Right cardiac atrium (tissue), 5 donors: Measurements from ENCODE around the gene GHR. TPM values are rescaled to one million over a fixed set of nuclear protein-coding genes. Genes with fewer than 3 reads are reported as not detected.

Source experiments
- ATAC-seq, 2 donors: fragments of 200-7000 bp; cut with Tn5 transposase; one replicate each; pipeline versions ENCODE4 v1.8.0 to v1.9.1; 2020; ENCODE audit warnings: moderate library complexity in 2 of 2, mild to moderate bottlenecking in 1 of 2
- DNase-seq, 3 donors: peaks; one replicate each; pipeline ENCODE4 v3.0.0-alpha.2; 2020
- H3K27ac ChIP-seq: one replicate; pipeline ENCODE4 v1.5.1; 2013; ENCODE audit warnings: mild to moderate bottlenecking, low read length, control low read depth, moderate library complexity
- H3K27me3 ChIP-seq: one replicate; pipeline ENCODE4 v1.6.1; 2013; ENCODE audit not compliant: control insufficient read depth, insufficient read depth
- H3K4me1 ChIP-seq: one replicate; pipeline ENCODE4 v1.6.1; 2013; ENCODE audit warnings: low read length; ENCODE audit not compliant: control insufficient read depth, insufficient read depth
- H3K4me3 ChIP-seq: one replicate; pipeline ENCODE4 v1.5.1; 2013; ENCODE audit warnings: low read length, control low read depth
- H3K9me3 ChIP-seq: one replicate; pipeline ENCODE4 v1.6.1; 2013; ENCODE audit warnings: low read length; ENCODE audit not compliant: control insufficient read depth
- WGBS: extraction: QIAGEN DNeasy Blood & Tissue Kit; methylation state at CpG from one replicate; pipeline ENCODE4 v1.1.7; 2013; 5-methylcytosine and 5-hydroxymethylcytosine counted together
- intact Hi-C, 4 donors: fragments of 100-400 bp; cut with DNase I; formaldehyde crosslinking; loops; one replicate each; pipeline versions ENCODE4 v1.11.0 to v1.14.0; 2022 to 2023
- polyA plus RNA-seq: library from polyadenylated mRNA; stranded (reverse); fragments of 200-250 nt; gene quantifications from one replicate; pipeline ENCODE4 v1.2.3, GENCODE V29; 2013
- total RNA-seq, 4 donors: library from RNA; stranded (reverse); fragmentation: NEBNext Ultra II Directional; extraction: Animal tissue kit (Norgen Biotek cat#: 25700); gene quantifications; one replicate each; pipeline ENCODE4 v1.2.1, GENCODE V29; 2021
- donor health status: healthy with polysubstance abuse.
- donor health status: DM: no; HTN: yes; CAD: no.
- donor health status: DM: no; HTN: no; CAD: no.
- donor health status: DM: no; HTN: yes; CAD: no; lungs with severe emphysema.
- donor health status: DM: yes; HTN: yes; CAD: no.

GHR gene
- total and polyA plus RNA-seq, 5 donors: 8.1 to 21.8 (median 15.3) TPM

DNA sequence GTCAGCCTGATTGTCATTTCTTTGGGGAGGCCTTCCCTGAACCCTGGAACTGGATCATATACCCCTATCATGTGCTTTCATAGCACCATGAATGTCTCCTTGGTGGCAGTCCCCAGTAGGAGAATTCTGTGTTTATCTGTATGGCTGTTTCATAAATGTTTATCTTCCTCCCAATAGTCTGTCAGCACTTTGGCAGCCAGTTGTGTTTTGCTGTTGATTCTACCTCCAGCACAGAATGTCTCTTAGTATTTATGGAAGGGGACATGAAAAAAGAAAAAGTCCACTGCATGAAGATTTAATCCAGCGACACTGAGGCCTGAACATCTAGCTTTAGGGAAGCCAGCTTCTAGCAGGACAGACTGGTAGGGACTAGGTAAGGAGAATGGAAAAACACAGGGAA lies 38.3 kb downstream of the GHR start:
- Histone ChIP-seq H3K9me3 (no peaks in the 10 kb centered on the region), H3K27ac (no peak overlapping the region), H3K27me3 (no peaks in the 10 kb centered on the region), H3K4me3 (no peak overlapping the region), H3K4me1 (peaks cover 5% of the 10 kb centered on the region)
- intact Hi-C loops: no loop called here
- 57% methylated on average over 1 of the region's 1 CpG for WGBS
- ATAC-seq: peak in 1 of 2 donors; percentile 62
- no peak for DNase-seq

DNA sequence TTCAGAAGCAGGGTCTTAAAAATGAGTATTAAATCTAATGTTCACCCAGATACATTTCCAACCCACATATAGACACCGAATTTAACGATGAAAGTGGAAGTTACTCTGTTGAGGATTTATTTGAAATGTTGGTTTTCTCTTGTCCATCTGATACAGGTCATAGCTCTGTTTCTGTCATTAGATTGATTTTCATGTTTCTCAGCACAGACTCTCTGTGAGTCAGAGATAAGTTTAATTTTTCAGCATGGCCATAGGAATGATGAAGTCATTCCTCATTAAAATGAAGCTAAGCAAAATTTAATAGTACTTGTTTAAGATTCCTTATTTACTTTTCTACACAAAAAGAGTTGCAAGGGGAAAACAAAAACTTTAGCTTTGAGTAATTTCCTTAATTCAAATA lies 38.8 kb downstream of the GHR start:
- ATAC-seq (no peak), DNase-seq (no peak)
- peak overlapping the region; percentile 50 for H3K27ac ChIP-seq
- WGBS: 91% methylated on average over 2 of the region's 2 CpGs
- no peak overlapping the region for H3K4me3 ChIP-seq
- H3K27me3 ChIP-seq: no peaks in the 10 kb centered on the region
- H3K9me3 ChIP-seq: no peaks in the 10 kb centered on the region
- intact Hi-C loops: no loop called here
- peaks cover 5% of the 10 kb centered on the region for H3K4me1 ChIP-seq

DNA sequence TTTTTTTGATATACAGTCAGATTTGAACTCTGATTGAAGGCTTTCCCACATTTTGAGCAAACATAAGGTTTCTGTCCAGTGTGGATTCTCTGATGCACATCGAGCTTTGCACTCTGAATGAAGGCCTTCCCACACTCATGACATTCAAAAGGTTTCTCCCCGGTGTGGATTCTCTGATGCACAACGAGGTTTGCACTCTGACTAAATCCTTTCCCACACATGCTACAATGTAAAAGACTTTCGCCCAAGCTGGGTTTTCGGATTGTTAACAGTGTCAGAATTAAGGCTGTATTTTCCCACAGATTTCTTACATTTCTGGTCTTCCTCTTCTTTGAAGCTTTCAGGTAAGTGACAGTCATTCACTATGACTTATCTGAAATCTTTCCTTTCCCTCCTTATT lies 44.3 kb downstream of the GHR start:
- 90% methylated on average over 5 of the region's 5 CpGs for WGBS
- intact Hi-C loops: no loop called here
- Histone ChIP-seq H3K27ac (no peak overlapping the region), H3K4me1 (no peaks in the 10 kb centered on the region), H3K4me3 (no peak overlapping the region), H3K9me3 (peaks cover under 1% of the 10 kb centered on the region), H3K27me3 (no peaks in the 10 kb centered on the region)
- DNase-seq: no peak
- no peak for ATAC-seq

DNA sequence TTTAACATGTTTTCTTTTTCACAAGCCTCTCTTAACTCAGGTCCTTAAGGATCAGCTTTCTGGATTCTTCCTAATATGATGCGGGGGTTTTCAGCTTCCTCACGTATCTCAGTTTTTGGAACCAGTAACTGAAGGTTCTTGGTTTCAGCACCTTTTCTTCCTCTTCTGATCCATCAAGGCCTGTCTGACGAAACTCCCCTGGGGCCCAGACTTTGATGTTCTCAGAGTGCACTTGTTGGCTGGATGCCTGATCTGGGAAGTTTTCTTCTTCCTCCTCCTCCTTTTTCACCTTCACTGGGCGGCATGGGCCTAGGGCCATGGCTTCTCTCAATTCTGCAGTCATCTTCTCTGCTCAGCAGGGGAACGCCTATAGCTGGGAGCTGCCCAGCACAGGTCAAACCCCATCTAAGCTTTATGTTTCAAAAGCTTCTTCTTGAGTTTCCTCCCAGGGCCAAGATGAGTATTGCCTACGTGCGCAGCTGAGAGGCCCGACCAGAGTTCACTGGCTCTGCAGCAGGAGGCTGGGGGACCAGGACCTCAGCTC lies 44.8 kb downstream of the GHR start:
- no peaks in the 10 kb centered on the region for H3K27me3 ChIP-seq
- WGBS: 93% methylated on average over 8 of the region's 8 CpGs
- peaks cover 2% of the 10 kb centered on the region for H3K9me3 ChIP-seq
- H3K4me3 ChIP-seq: no peak overlapping the region
- ATAC-seq (no peak), DNase-seq (no peak)
- intact Hi-C loops: no loop called here
- H3K4me1 ChIP-seq: no peaks in the 10 kb centered on the region
- no peak overlapping the region for H3K27ac ChIP-seq

DNA sequence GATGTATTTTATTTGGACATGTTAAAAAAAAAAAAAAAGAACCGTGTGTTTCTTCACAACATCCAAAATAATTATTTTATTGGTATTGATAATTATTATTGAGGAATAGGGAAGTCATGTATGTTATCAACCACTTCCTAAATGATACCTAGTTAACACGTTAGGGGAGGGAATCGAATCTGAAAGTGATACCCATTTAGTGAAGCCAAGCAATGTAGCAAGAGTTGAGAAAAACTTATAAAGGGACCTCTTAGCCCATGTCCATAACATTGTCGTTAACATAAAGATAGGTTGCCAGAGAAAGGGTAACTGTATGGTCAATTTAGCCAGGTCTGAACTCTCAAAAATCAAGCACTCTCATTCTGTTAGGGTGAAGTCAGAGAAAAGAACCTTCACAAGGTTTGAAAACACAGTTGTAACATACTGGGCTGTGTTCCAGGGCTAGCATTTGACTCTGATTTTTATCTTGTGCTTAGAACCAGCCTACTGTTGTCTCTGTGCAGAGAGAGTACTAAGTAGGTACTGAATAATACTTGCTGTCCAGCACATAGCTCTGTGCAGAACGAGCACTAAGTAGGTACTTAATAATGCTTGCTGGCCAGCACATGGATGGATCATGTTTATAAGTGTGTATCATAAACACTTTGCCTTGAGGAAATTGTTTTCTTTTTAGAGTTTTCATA lies 60.4 kb downstream of the GHR start:
- intact Hi-C loops: no loop called here
- 70% methylated on average over 5 of the region's 5 CpGs for WGBS
- Histone ChIP-seq H3K4me3 (no peak overlapping the region), H3K9me3 (no peaks in the 10 kb centered on the region), H3K4me1 (peaks cover 2% of the 10 kb centered on the region), H3K27ac (no peak overlapping the region), H3K27me3 (no peaks in the 10 kb centered on the region)
- DNase-seq (no peak), ATAC-seq (no peak)

DNA sequence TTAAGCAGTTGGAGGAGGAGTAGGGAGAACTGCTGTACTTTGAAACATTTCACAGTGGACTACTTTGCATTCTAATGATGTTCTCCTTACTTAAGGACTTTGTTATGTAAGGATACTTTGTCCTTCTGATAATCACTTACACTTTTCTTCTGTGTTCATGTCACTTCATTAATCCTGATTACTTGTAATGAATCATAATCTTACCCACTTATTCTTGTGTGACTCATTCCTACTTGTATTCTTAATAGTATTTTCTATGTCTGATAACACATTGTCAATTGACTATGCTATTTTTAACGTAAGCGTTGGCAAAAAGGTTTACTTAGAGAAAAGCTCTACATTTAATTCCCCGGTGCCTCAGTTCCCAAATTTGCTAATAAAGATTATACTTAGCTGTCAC lies 63.8 kb downstream of the GHR start:
- ATAC-seq (no peak), DNase-seq (no peak)
- no peaks in the 10 kb centered on the region for H3K9me3 ChIP-seq
- H3K27me3 ChIP-seq: no peaks in the 10 kb centered on the region
- 73% methylated on average over 3 of the region's 3 CpGs for WGBS
- intact Hi-C loops: no loop called here
- H3K4me1 ChIP-seq: peaks cover 6% of the 10 kb centered on the region
- H3K4me3 ChIP-seq: no peak overlapping the region
- no peak overlapping the region for H3K27ac ChIP-seq

DNA sequence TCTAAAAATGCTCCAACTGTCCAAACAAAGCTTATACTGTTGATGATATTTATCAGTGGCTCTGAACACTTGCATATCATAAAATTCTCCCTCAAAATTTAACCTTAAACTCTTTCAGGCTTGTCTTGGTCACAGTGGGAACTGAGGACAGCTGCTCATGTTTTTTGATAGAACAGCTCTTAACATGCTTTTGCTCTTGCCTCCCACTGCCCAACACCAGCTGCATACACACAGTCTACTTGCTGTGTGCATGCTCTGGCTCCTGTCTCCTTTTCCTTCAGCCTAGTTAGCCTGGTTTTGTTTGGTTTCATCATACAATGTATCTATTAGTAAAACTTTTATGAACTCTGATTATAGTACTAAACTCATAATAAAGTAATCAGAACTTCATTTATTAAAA lies 64.6 kb downstream of the GHR start:
- no peak for ATAC-seq
- DNase-seq: no peak
- no peak overlapping the region for H3K4me3 ChIP-seq
- peaks cover 7% of the 10 kb centered on the region for H3K4me1 ChIP-seq
- H3K9me3 ChIP-seq: no peaks in the 10 kb centered on the region
- H3K27me3 ChIP-seq: no peaks in the 10 kb centered on the region
- H3K27ac ChIP-seq: no peak overlapping the region
- intact Hi-C loops: no loop called here

DNA sequence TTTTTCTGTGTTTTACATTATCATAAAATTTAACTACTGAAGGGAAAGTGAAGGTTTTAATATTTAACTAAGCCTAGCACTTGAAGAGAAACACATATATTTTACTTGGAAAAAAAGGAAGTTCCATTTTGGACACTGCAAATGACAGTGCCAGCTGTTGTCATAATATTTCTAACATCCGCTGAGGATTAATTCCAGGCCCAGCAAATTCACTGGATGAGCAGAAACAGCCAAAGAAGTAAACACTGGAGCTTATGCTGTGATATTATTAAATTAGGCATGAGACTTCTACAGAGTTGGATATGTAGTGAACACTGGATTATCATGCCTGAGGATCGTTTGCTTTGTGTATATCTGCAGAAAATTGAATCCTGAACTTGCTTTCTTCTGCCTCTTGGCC lies 67.6 kb downstream of the GHR start:
- WGBS: 34% methylated on average over 2 of the region's 2 CpGs

DNA sequence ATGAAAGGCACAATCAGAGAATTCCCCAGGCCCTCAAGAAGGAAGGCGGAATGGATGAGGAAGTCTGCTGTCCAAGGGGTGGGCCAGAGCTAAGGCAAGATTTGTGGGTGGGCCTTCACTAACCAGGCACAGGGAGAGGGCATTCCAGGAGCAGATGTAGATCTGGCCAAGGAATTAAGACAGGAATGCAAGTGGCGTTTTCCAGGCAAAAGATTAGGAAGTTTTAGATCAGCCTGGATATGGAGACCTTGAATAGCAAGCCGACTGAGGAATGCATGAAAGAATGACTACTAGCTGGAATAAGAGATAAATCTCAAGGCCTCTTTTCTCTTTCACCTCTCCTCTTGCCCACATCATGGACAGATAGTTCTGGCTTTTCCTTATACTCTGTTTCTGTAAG lies 68.5 kb downstream of the GHR start:
- H3K9me3 ChIP-seq: no peaks in the 10 kb centered on the region
- no peak overlapping the region for H3K4me3 ChIP-seq
- intact Hi-C loops: no loop called here
- DNase-seq (no peak), ATAC-seq (no peak)
- no peaks in the 10 kb centered on the region for H3K27me3 ChIP-seq
- peaks cover 6% of the 10 kb centered on the region for H3K4me1 ChIP-seq
- H3K27ac ChIP-seq: no peak overlapping the region
- WGBS: 38% methylated on average over 3 of the region's 3 CpGs

More for the DNA sequence above, 67.6 kb downstream of the GHR start:
- H3K27ac ChIP-seq: no peak overlapping the region
- ATAC-seq (no peak), DNase-seq (no peak)
- no peaks in the 10 kb centered on the region for H3K27me3 ChIP-seq
- H3K4me3 ChIP-seq: no peak overlapping the region
- peaks cover 5% of the 10 kb centered on the region for H3K4me1 ChIP-seq
- intact Hi-C loops: no loop called here
- no peaks in the 10 kb centered on the region for H3K9me3 ChIP-seq

DNA sequence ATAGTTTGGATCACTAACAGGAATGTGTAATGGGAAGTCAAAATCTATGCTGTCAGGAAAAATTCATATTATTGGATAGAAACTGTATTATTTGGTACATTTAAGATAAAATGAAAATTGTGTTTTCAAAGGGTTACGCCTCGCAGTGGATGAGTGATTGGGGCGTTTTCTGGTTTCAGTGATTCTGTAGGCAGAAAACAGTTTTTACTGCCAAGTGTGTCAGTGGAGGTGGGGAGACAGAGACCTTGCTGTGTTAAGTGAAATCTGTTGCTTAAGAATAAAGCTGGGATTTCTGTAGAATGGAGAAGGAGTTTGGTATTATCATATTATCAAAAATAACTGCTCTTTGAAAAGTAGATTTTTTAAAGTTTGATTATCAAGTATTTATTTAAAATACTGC lies 69.7 kb downstream of the GHR start:
- intact Hi-C loops: no loop called here
- peaks cover 7% of the 10 kb centered on the region for H3K4me1 ChIP-seq
- H3K27ac ChIP-seq: no peak overlapping the region
- no peak overlapping the region for H3K4me3 ChIP-seq
- H3K27me3 ChIP-seq: no peaks in the 10 kb centered on the region
- H3K9me3 ChIP-seq: no peaks in the 10 kb centered on the region
- ATAC-seq (no peak), DNase-seq (no peak)
- WGBS: 64% methylated on average over 3 of the region's 3 CpGs

DNA sequence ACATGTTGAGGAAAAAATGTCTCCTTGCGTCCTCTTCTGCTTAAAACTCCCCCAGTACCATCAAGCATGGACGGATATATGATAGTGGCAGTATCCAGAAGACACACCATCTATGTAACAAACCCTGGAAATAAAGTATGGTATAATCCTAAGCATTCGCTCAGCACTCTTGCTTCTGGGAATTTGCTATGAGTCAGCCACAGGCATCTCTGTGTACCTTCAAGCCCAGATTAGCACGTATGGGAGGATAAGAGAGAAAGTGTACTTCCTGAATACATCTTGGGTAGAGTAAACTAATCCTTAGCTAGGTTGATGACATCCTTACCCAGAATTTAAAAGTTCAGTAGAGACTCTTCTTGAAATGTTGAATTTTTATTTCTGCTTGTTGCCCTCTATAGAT lies 71.2 kb downstream of the GHR start:
- intact Hi-C loops: no loop called here
- DNase-seq (no peak), ATAC-seq (no peak)
- H3K4me1 ChIP-seq: peaks cover 14% of the 10 kb centered on the region
- no peak overlapping the region for H3K4me3 ChIP-seq
- H3K9me3 ChIP-seq: no peaks in the 10 kb centered on the region
- H3K27ac ChIP-seq: no peak overlapping the region
- WGBS: 83% methylated on average over 4 of the region's 4 CpGs
- H3K27me3 ChIP-seq: no peaks in the 10 kb centered on the region

DNA sequence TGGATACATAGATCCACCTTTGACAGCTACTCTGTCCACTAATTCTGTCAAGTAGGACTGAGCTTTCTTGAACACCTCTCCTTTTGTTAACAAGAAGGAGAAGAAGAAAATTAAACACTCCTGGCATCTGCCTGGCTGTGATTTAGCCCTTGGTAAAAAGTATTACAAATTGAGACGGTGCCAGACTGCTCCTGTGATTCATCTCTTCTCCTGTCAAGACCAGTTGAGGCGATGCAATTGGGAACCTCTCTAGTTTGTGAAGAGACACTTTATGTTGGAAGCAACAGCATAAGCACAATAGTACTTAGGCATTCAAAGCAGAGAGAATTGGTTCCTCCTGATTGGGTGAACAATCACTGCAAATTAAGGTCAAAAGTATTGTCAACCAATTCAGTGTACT lies 72.7 kb downstream of the GHR start:
- intact Hi-C loops: no loop called here
- H3K9me3 ChIP-seq: no peaks in the 10 kb centered on the region
- peak in 1 of 2 donors; percentile 59 for ATAC-seq
- whole genome bisulfite sequencing: 70% methylated on average over 2 of the region's 2 CpGs
- DNase-seq: no peak
- no peak overlapping the region for H3K27ac ChIP-seq
- H3K27me3 ChIP-seq: no peaks in the 10 kb centered on the region
- H3K4me1 ChIP-seq: peaks cover 16% of the 10 kb centered on the region
- no peak overlapping the region for H3K4me3 ChIP-seq
